Embryonic facial prominence (tissue), 1 donor: ENCODE measurements around the gene AK1.

ENCODE experiments used
- DNase-seq: peaks from one replicate; pipeline ENCODE4 v3.0.0-alpha.2; 2016; ENCODE audit errors: extremely low spot score

AK1 gene

GRCh38 chr9:127877566-127877998 is at the start of gene AK1:
TSS of gene AK1 (minus strand) at chr9:127877675. CDS start at chr9:127874617, 3,058 bp downstream.
- DNase-seq = no peak

- no peak for DNase-seq
Observed at GRCh38 chr9:127926906-127927200, 49.4 kb upstream of the AK1 start.

- no peak for DNase-seq
Observed at GRCh38 chr9:127925959-127926905, 48.8 kb upstream of the AK1 start.

- no peak for DNase-seq
Observed at GRCh38 chr9:127924736-127925444, 47.4 kb upstream of the AK1 start.

- no peak for DNase-seq
Observed at GRCh38 chr9:127923771-127924170, 46.3 kb upstream of the AK1 start.

- DNase-seq = no peak
Observed at GRCh38 chr9:127923046-127923445, 45.6 kb upstream of the AK1 start.

- DNase-seq = no peak
Observed at GRCh38 chr9:127921557-127922120, 44.2 kb upstream of the AK1 start.

GRCh38 chr9:127920794-127921193 is 43.3 kb upstream of the AK1 start:
- DNase-seq = no peak

GRCh38 chr9:127919253-127919815 is 41.9 kb upstream of the AK1 start:
- DNase-seq = no peak

GRCh38 chr9:127918183-127919107 is 41.0 kb upstream of the AK1 start:
- DNase-seq = no peak

GRCh38 chr9:127917603-127918002 is 40.1 kb upstream of the AK1 start:
- no peak for DNase-seq

GRCh38 chr9:127916720-127917581 is 39.5 kb upstream of the AK1 start, which contains the start of gene ST6GALNAC4:
TSS of gene ST6GALNAC4 (minus strand) at chr9:127917041. CDS start at chr9:127916419, 622 bp downstream.
- DNase-seq = peak; percentile 62

GRCh38 chr9:127915801-127916719 is 38.6 kb upstream of the AK1 start:
- DNase-seq = no peak

GRCh38 chr9:127915325-127915752 is 37.9 kb upstream of the AK1 start:
- no peak for DNase-seq

- no peak for DNase-seq
Observed at GRCh38 chr9:127913682-127914081, 36.2 kb upstream of the AK1 start.

- DNase-seq = no peak
Observed at GRCh38 chr9:127912882-127913281, 35.4 kb upstream of the AK1 start.

- no peak for DNase-seq
Observed at GRCh38 chr9:127912296-127912695, 34.8 kb upstream of the AK1 start.

- DNase-seq = no peak
Observed at GRCh38 chr9:127910613-127911205, 33.2 kb upstream of the AK1 start.

GRCh38 chr9:127909839-127910273 is 32.4 kb upstream of the AK1 start:
- no peak for DNase-seq
